Pancreas (tissue), 10 donors: ENCODE results near the gene ST8SIA6. TPM values are rescaled to one million over a fixed set of nuclear protein-coding genes. Genes with fewer than 3 reads are reported as not detected.
"Not testable (repeated sequence)": the region's sequence is repeated elsewhere in the genome, so short reads cannot be mapped to it uniquely, and the experiment has no call there.

Experiments used
- ATAC-seq, 4 donors: fragments of 200-7000 bp; cut with Tn5 transposase; one replicate each; pipeline versions ENCODE4 v1.8.0 to v1.9.1; 2020; ENCODE audit warnings: mild to moderate bottlenecking in 4 of 4, moderate library complexity in 4 of 4
- DNase-seq, 6 donors: peaks; one replicate each; pipeline ENCODE4 v3.0.0-alpha.2; 2020
- FAIRE-seq: peaks from 2 replicates; lab custom pipeline; 2012; peaks lifted over from hg19 to GRCh38; lab: Jason Lieb, UNC
- H3K27ac ChIP-seq, 4 donors: fragments of 200-600 bp; sonication (generic); 1 replicate in 3 of 4; 2 replicates in 1 of 4; pipeline versions ENCODE4 v1.5.0 to v1.8.0; 2020
- H3K27me3 ChIP-seq, 4 donors: fragments of 200-600 bp; one replicate each; pipeline ENCODE4 v1.8.0; 2021
- H3K36me3 ChIP-seq, 3 donors: fragments of 200-600 bp; sonication (generic) in 1 of 3; one replicate each; pipeline versions ENCODE4 v1.5.0 to v1.8.0; 2020 to 2021
- H3K4me1 ChIP-seq, 3 donors: fragments of 200-600 bp; one replicate each; pipeline ENCODE4 v1.8.0; 2021
- H3K4me3 ChIP-seq, 4 donors: fragments of 200-600 bp; sonication (generic) in 2 of 4; one replicate each; pipeline versions ENCODE4 v1.5.0 to v1.8.0; 2020 to 2021
- H3K9me3 ChIP-seq, 4 donors: fragments of 200-600 bp; one replicate each; pipeline ENCODE4 v1.8.0; 2021
- WGBS, 2 donors: extraction: QIAGEN DNeasy Blood & Tissue Kit; methylation state at CpG; one replicate each; pipeline ENCODE4 v1.1.7; 2013; 5-methylcytosine and 5-hydroxymethylcytosine counted together
- intact Hi-C, 3 donors: fragments of 100-400 bp; cut with DNase I; formaldehyde crosslinking; loops; one replicate each; pipeline versions ENCODE4 v1.11.1 to v1.14.2; 2022
- polyA plus RNA-seq, 2 donors: library from polyadenylated mRNA; stranded (reverse); fragments of 200-250 nt; gene quantifications; one replicate each; pipeline ENCODE4 v1.2.3, GENCODE V29; 2013
- total RNA-seq, 6 donors: library from RNA; stranded (reverse); fragmentation: NEBNext Ultra II Directional in 4 of 6; extraction: Animal tissue kit (Norgen Biotek cat#: 25700) in 4 of 6; gene quantifications; one replicate each; pipeline versions ENCODE4 v1.2.1 to v1.2.4, GENCODE V29; 2021 to 2023
- TF ChIP-seq, protein P1 (sequence below), 4 donors: fragments of 200-600 bp; sonication (generic) in 3 of 4; IDR thresholded peaks; one replicate each; pipeline versions ENCODE4 v1.5.0 to v1.8.0; 2021; ENCODE audit warnings: antibody characterized with exemption in 4 of 4
- donor health status: healthy with polysubstance abuse.
- donor health status: DM: no; HTN: no; CAD: no; lungs with moderate emphysema.
- donor health status: DM: no; HTN: no; CAD: no.
- donor health status: control.
- donor health status: control.
- donor health status: Bipolar disorder and iron deficiency.
- donor health status: DM: yes; HTN: yes; CAD: no.
- donor health status: DM: no; HTN: no; CAD: no.
- donor health status: DM: no; HTN: no; CAD: no.
- donor health status: DM: yes; HTN: yes; CAD: no.

The ST8SIA6 gene, protein sequence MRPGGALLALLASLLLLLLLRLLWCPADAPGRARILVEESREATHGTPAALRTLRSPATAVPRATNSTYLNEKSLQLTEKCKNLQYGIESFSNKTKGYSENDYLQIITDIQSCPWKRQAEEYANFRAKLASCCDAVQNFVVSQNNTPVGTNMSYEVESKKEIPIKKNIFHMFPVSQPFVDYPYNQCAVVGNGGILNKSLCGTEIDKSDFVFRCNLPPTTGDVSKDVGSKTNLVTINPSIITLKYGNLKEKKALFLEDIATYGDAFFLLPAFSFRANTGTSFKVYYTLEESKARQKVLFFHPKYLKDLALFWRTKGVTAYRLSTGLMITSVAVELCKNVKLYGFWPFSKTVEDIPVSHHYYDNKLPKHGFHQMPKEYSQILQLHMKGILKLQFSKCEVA
- total RNA-seq (under 1 TPM in 3 of 6 donors, not detected in 3; 0.12 to 0.15 (median 0.12) TPM), polyA plus RNA-seq (under 1 TPM in 1 of 2 donors, not detected in 1; 0.08 TPM)

- H3K9me3 ChIP-seq, result no peaks in the 10 kb centered on the region
- intact Hi-C loops, result no loop called here
- H3K4me1 ChIP-seq, result peaks cover 0 to 4% (median 0%) of the 10 kb centered on the region in 3 donors
- TF ChIP-seq, protein P1, sequence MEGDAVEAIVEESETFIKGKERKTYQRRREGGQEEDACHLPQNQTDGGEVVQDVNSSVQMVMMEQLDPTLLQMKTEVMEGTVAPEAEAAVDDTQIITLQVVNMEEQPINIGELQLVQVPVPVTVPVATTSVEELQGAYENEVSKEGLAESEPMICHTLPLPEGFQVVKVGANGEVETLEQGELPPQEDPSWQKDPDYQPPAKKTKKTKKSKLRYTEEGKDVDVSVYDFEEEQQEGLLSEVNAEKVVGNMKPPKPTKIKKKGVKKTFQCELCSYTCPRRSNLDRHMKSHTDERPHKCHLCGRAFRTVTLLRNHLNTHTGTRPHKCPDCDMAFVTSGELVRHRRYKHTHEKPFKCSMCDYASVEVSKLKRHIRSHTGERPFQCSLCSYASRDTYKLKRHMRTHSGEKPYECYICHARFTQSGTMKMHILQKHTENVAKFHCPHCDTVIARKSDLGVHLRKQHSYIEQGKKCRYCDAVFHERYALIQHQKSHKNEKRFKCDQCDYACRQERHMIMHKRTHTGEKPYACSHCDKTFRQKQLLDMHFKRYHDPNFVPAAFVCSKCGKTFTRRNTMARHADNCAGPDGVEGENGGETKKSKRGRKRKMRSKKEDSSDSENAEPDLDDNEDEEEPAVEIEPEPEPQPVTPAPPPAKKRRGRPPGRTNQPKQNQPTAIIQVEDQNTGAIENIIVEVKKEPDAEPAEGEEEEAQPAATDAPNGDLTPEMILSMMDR (IDR thresholded peaks at IDR 0.05), result no peak
- DNase-seq, result peak; percentile 24 to 84 (median 44)
- H3K27me3 ChIP-seq, result peaks cover 0 to 12% (median 5%) of the 10 kb centered on the region in 4 donors
- H3K36me3 ChIP-seq, result no peaks in the 10 kb centered on the region
- H3K27ac ChIP-seq, result no peak within 1 kb of the TSS
- WGBS, 2 donors, result 4 to 5% methylated on average over 66 to 91 of the region's 91 CpGs
- no peak for FAIRE-seq
- H3K4me3 ChIP-seq, result peak within 1 kb of the TSS; percentile 10 to 48 (median 30)
- peak; percentile 51 to 91 (median 88) for ATAC-seq
Measured at GRCh38 chr10:17454161-17455014, at the start of gene ST8SIA6. TSS of gene ST8SIA6 (minus strand) at chr10:17454595. CDS start at chr10:17454255, 340 bp downstream.

- 55 to 59% methylated on average over 7 of the region's 7 CpGs for WGBS, 2 donors
Measured at GRCh38 chr10:17503795-17504194, 49.4 kb upstream of the ST8SIA6 start.

DNA sequence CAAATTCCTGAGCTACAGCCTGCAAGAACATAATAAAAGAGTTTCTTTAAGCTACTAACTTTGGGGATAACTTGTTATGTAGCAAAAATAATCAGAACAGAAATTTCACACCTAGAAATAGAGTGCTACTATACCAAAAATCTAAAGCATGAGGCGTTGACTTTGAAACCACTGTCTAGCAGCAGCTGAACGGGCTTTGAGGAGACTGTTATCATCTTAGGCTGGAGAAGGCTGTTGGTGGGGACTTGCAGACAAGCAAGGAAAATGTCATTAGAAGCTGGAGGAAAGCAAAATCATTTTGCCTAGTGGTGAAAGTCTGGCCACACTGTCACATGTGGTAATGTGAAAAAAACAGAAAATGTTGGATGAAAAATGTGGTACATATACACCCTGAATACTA lies 48.4 kb upstream of the ST8SIA6 start:
- Histone ChIP-seq H3K27ac (no peak overlapping the region), H3K4me3 (no peak overlapping the region), H3K4me1 (no peaks in the 10 kb centered on the region), H3K27me3 (no peaks in the 10 kb centered on the region), H3K9me3 (no peaks in the 10 kb centered on the region), H3K36me3 (no peaks in the 10 kb centered on the region)
- DNase-seq (no peak), ATAC-seq (no peak), FAIRE-seq (no peak)
- 57 to 80% methylated on average over 2 of the region's 2 CpGs for WGBS, 2 donors
- TF ChIP-seq, protein P1 (IDR thresholded peaks at IDR 0.05), result no peak
- intact Hi-C loops, result no loop called here

More at GRCh38 chr10:17503795-17504194, 49.4 kb upstream of the ST8SIA6 start:
- Histone ChIP-seq H3K4me1 (no peaks in the 10 kb centered on the region), H3K27me3 (no peaks in the 10 kb centered on the region), H3K36me3 (no peaks in the 10 kb centered on the region), H3K4me3 (no peak overlapping the region), H3K9me3 (no peaks in the 10 kb centered on the region), H3K27ac (no peak overlapping the region)
- intact Hi-C loops, result no loop called here
- TF ChIP-seq, protein P1 (IDR thresholded peaks at IDR 0.05), result no peak
- FAIRE-seq (no peak), DNase-seq (no peak), ATAC-seq (no peak)

GRCh38 chr10:17499014-17499413 lies 44.6 kb upstream of the ST8SIA6 start:
- H3K4me3 ChIP-seq, FAIRE-seq, H3K27me3 ChIP-seq, H3K27ac ChIP-seq, intact Hi-C loops, DNase-seq, ATAC-seq, H3K4me1 ChIP-seq, H3K9me3 ChIP-seq, H3K36me3 ChIP-seq: not testable (repeated sequence)
- 93 to 95% methylated on average over 5 of the region's 5 CpGs for WGBS, 2 donors

DNA sequence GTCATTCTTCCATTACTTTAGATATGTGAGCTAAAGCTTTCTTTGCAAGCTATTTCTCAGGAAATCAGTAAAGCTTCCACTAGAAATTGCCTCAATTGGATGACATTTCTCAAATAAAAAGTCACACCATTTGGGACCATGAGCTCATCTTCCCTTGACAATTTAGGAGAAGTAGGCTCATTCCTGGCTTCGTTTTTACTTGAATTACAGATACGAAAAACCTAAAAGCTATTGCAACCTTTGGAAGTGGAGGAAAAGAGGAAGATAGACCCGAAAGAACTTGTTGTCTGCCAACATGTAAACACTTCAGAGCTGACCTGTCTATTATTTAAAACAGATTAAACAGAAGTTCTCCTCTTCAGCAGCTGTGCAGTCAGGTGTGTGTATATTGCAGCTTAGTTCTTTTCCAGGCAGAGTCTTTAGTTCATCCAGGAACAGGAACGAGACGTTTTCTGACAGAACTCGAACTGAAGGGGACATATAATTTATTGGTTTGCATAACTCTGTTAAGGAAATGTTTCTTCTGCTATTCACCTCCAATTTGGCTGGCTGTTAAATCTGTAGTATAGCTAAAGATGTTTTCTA lies 43.1 kb upstream of the ST8SIA6 start:
- 37 to 43% methylated on average over 6 of the region's 6 CpGs for WGBS, 2 donors
- Histone ChIP-seq H3K4me3 (no peak overlapping the region), H3K36me3 (no peaks in the 10 kb centered on the region), H3K27ac (no peak overlapping the region), H3K27me3 (no peaks in the 10 kb centered on the region), H3K9me3 (no peaks in the 10 kb centered on the region), H3K4me1 (no peaks in the 10 kb centered on the region)
- TF ChIP-seq, protein P1 (IDR thresholded peaks at IDR 0.05), result no peak
- no peak for ATAC-seq
- DNase-seq, result no peak
- intact Hi-C loops, result no loop called here
- FAIRE-seq, result no peak
